WERI-Rb-1 (cell line): ENCODE data around the gene NAA16.
"Not testable (repeated sequence)": the region's sequence is repeated elsewhere in the genome, so short reads cannot be mapped to it uniquely, and the experiment has no call there.

Source experiments
- DNase-seq: peaks from one replicate; pipeline ENCODE4 v3.0.0-alpha.2; 2020
- H3K27ac ChIP-seq: fragments of 250-450 bp; sonication (Bioruptor Pico); 2 replicates; pipeline ENCODE4 v1.5.1; 2020; ENCODE audit warnings: mild to moderate bottlenecking, moderate library complexity
- H3K27me3 ChIP-seq: fragments of 250-450 bp; sonication (Bioruptor Pico); 2 replicates; pipeline ENCODE4 v1.5.1; 2021; ENCODE audit warnings: mild to moderate bottlenecking, low read depth, moderate library complexity; ENCODE audit not compliant: insufficient read depth, severe bottlenecking
- H3K36me3 ChIP-seq: fragments of 250-450 bp; sonication (Bioruptor Pico); 2 replicates; pipeline ENCODE4 v1.5.1; 2020; ENCODE audit warnings: mild to moderate bottlenecking, moderate library complexity
- H3K4me3 ChIP-seq: 2 replicates; pipeline ENCODE4 v1.5.1; 2011; ENCODE audit warnings: low read depth, mild to moderate bottlenecking, control low read depth, low read length
- H3K9me3 ChIP-seq: fragments of 250-450 bp; sonication (Bioruptor Pico); 2 replicates; pipeline ENCODE4 v1.5.1; 2021; ENCODE audit warnings: mild to moderate bottlenecking, moderate library complexity; ENCODE audit not compliant: severe bottlenecking
- TF ChIP-seq, protein P1 (sequence below): IDR thresholded peaks from 2 replicates; pipeline ENCODE4 v1.5.1; 2011; ENCODE audit warnings: low read depth, mild to moderate bottlenecking, control low read depth, inconsistent platforms, low read length

NAA16 gene

DNA sequence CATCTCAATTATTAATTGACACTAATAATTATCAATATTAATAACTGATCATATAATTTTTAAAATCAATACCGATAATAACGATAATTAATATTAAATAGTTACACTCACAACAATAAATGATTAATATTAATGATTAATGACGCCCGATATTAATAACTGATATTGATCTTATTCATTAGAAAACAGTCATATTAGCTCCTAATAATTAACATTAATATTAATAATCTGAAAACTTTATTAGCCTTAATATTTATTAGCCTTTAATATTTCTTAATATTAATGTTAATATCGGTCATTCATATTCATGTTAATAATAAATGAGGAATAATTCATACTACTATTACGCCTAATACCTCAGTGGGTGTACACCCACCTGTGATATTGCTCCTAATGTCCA lies 113.6 kb downstream of the NAA16 start:
- H3K9me3 ChIP-seq, DNase-seq, H3K36me3 ChIP-seq, H3K4me3 ChIP-seq, H3K27ac ChIP-seq, H3K27me3 ChIP-seq: not testable (repeated sequence)

- TF ChIP-seq, protein P1, sequence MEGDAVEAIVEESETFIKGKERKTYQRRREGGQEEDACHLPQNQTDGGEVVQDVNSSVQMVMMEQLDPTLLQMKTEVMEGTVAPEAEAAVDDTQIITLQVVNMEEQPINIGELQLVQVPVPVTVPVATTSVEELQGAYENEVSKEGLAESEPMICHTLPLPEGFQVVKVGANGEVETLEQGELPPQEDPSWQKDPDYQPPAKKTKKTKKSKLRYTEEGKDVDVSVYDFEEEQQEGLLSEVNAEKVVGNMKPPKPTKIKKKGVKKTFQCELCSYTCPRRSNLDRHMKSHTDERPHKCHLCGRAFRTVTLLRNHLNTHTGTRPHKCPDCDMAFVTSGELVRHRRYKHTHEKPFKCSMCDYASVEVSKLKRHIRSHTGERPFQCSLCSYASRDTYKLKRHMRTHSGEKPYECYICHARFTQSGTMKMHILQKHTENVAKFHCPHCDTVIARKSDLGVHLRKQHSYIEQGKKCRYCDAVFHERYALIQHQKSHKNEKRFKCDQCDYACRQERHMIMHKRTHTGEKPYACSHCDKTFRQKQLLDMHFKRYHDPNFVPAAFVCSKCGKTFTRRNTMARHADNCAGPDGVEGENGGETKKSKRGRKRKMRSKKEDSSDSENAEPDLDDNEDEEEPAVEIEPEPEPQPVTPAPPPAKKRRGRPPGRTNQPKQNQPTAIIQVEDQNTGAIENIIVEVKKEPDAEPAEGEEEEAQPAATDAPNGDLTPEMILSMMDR, result no peak
- H3K4me3 ChIP-seq, result no peak overlapping the region
- DNase-seq, result no peak
- H3K9me3 ChIP-seq, result no peaks in the 10 kb centered on the region
- no peaks in the 10 kb centered on the region for H3K27me3 ChIP-seq
- no peaks in the 10 kb centered on the region for H3K36me3 ChIP-seq
- no peak overlapping the region for H3K27ac ChIP-seq
Measured at GRCh38 chr13:41426047-41426446, 115.0 kb downstream of the NAA16 start.
